GM18505 (cell line): Measurements from ENCODE around the gene GCNT1.
"Not testable (repeated sequence)": the region's sequence is repeated elsewhere in the genome, so short reads cannot be mapped to it uniquely, and the experiment has no call there.

Experiments used
- ATAC-seq: cut with Tn5 transposase; IDR thresholded peaks from one replicate; pipeline ENCODE4 v1.9.1; 2021; ENCODE audit not compliant: unreplicated experiment
- POLR2A ChIP-seq: IDR thresholded peaks from 4 replicates; pipeline ENCODE4 v1.6.1; 2011; ENCODE audit warnings: borderline replicate concordance; ENCODE audit not compliant: insufficient read depth, insufficient read length; ENCODE audit errors: extremely low read depth

The GCNT1 gene

DNA sequence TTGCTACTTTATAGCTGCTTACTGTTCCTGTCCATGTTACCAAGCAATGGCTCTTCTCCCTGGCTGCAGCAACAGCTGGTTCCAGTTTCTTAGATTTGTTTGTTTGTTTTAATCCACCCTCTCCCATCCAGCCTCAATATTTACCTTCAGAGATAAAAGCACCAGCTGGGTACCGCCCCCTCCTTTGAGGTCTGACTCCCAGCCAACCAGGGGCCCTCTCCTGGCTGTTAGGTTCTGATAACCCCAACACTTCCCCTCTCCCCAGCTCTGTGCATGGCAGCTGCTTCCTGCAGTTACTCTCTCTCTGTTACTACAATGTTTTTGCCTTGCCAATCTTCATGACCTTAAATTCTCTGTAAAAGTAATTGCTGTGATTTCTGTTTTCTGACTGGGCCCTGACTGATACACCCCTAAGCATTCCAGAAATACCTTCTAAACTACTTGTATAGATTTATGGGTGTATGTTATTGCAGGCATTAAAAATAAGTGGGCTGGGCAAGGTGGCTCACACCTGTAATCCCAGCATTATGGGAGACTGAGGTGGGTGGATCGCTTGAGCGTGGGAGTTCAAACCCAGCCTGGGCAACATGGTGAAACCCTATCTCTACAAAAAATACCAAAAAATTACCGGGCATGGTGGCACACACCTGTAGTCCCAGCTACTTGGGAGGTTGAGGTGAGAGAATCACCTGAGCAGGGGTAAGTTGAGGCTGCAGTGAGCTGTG is 2.6 kb upstream of the GCNT1 start:
- no peak for TF ChIP-seq POLR2A
- ATAC-seq, result peak; percentile 39

DNA sequence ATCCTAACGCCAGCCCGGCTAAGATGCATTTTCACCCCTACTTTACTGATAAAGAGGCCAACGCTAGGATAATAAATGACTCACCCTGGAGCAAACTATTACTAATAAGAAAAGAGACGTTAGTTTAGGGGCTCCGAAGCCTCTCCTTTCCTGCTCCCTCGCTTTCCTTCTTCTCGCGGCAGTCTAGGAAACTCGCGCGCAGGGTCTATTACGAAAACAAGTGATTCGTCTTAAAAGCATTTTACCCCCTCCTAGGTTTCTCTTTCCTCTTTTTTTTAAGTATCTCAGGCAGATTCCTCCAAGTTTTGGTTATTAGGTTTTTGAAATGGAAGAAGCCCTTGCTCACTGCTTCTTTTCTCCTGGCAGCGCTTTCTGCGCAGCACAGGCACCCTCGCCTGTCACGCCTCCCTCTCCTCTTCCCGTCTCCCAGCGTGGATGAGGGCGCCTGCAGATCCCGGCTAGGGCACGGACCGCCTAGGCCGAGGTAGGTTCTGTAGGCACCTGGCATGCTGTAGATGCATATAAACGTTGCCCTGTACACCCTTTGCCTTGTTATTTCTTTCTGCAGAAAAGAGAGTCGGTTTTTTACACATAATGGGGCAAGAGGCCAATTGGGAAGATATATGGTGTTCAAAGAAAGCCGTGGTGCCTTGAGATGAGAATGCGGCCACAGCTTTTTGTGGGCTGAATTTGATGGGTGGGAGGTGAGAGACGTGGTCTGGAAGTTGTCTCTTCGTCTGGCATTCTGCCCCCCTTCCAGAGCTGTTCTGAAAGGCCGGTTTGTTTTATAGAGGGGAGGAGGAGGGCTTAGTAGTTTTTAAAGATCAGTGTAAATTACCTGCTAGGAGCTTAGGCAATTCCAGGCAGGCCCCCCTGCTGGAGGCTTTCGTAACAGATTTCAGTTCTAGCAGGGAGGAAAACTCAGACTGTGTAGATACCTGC is 983 bp downstream of the GCNT1 start:
- TF ChIP-seq POLR2A, result no peak
- no peak for ATAC-seq

DNA sequence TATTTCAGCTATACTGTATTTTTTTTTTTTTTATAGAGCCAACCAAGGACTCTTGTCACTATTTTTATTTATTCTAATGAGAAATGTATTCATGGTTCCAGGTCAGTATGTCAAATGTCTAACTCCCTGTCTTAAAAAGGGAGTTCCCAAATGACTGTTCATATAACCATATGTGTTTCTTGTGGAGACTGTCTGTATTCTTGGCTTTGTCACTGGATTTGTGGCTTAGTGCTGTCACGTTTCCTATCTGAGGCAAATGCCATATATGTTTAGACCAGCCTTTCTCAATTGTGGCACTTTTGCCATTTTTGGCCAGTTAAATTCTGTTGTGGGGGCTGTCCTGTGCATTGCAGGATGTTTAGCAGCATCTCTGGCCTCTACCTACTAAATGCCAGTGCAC is 3.1 kb downstream of the GCNT1 start:
- ATAC-seq, result no peak
- no peak for TF ChIP-seq POLR2A

DNA sequence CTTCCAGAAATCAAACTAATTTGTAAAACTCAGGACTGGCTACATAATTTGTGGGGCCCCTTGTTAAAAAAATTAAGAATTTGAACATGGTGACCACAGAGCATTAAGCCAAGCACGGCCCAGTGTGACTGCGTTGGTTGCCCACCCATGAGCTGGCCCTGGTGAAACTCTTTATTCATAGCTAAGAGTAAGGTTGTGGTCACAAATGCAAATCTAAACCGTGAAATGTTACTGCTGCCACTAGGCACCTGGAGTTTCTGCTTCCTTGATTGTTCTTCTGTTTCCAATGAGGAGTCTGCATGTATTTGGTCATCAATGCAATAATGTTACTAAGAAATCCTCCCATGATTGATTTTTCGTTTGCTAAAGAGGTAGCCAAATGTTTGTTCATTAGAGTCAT is 4.2 kb downstream of the GCNT1 start:
- ATAC-seq, result peak; percentile 36
- TF ChIP-seq POLR2A, result no peak

DNA sequence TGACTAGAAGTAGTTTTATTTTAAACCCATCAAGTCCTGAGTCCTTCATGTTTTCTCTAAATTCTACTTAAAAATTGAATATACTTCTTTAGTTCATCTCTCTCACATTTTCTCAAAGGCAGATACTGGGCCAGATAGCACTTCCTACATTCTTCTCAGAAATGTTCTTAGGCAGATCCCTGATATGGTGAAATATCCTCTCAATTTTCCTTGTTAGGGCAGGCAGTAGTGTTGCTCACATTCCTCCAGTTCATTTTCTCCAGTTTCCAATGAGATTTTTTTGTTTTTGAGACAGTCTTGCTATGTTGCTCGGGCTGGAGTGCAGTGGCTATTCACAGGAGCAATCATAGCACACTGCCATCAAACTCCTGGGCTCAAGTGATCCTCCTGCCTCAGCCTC is 5.7 kb downstream of the GCNT1 start:
- no peak for ATAC-seq
- TF ChIP-seq POLR2A, result no peak

DNA sequence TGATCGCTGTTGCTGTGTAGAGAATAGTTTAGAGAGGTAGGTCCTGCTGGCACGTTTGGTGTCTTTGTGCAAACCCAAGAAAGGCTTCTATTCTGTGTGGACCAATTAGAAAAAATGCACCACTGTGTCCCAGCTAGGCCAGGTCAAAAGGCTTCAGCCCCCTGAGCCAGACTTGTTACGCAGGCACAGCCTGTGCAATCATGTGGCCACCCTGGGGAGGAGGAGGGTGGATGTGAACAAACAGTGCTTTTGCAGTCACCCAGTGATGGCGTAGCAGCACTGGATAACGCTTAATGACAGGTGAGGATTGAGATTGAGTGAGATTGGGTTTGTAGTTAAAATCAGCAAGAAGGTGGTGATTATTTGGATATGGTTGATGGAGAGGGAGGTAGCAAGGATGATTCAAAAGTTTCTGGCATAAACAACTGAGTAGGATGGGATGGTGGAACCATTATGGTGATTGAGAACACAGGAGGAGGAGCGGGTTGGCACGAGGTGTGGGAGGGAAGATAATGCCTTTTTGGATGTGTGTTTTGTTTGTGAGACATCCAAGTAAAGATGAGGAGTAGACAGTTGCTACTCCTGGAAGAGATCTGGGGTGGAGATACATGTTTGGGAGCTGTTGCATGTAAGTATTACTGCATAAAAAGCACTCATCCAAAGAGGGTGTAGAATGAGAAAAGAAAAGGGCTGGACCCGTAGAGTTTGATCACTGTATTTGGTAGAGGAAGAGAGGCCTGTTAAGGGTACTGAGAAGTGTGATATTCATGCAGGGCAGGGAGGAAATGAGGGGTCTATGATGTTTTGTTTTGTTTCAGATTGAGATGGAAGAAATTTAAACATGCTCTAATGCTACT is 6.7 kb downstream of the GCNT1 start:
- no peak for ATAC-seq
- TF ChIP-seq POLR2A, result no peak

DNA sequence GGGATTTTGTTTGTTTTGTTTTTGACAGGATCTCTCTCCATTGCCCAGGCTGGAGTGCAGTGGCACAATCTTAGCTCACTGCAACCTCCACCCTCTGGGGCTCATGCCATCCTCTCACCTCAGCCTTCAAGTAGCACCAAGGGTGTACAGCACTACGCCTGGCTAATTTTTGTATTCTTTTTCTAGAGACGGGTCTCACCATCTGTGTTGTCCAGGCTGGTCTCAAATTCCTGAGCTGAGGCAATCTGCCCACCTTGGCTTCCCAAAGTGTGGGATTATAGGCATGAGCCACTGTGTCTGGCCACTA is 7.3 kb downstream of the GCNT1 start:
- ATAC-seq, result no peak
- no peak for TF ChIP-seq POLR2A

DNA sequence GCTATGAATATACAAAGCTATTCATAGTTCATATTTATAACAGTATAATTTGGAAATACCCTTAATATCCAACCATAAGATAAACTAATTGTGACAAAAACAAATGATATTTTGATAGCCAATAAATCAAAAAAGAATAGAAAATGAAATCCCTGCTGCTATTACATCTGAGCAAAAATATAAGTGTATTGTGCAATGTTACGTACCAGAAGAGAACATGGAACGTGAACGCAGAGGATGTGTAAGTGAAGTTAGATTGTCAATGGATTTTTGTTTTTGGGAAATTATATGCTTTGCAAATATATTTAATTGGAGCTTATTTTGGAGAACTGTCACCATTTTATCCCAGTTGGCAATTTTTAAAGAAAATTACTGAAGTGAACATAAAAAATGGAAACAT is 15.4 kb downstream of the GCNT1 start:
- ATAC-seq, result no peak
- TF ChIP-seq POLR2A, result no peak

DNA sequence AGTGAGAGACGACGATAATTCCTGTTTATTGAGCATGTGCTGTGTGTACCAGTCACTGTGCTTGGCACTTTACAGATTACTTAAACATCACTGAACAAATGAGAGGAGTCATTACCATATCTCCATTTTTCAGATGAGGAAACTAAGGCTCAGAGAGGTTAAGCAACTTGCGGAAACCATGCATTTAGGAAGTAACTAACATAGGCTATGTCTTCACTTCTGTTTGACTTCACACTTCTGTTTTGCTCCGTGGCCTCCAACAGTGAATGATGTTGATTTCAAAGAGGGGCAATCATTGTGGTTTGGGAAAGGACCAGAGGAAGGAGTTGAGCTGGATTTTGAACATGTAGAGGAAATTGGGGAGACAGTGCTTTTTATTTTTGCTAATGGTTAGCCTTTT is 16.7 kb downstream of the GCNT1 start:
- TF ChIP-seq POLR2A, result no peak

DNA sequence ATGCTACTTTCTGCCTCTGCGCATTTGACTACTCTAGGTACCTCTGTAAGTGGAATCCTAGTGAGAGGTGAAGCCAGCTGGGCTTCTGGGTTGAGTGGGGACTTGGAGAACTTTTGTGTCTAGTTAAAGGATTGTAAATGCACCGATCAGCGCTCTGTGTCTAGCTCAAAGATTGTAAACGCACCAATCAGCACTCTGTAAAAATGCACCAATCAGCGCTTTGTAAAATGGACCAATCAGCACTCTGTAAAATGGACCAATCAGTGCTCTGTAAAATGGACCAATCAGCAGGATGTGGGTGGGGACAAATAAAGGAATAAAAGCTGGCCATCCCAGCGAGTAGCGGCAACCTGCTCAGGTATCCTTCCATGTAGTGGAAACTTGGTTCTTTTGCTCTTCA is 18.8 kb downstream of the GCNT1 start:
- ATAC-seq, result not testable (repeated sequence)

More for the DNA sequence above, 16.7 kb downstream of the GCNT1 start:
- ATAC-seq, result no peak

DNA sequence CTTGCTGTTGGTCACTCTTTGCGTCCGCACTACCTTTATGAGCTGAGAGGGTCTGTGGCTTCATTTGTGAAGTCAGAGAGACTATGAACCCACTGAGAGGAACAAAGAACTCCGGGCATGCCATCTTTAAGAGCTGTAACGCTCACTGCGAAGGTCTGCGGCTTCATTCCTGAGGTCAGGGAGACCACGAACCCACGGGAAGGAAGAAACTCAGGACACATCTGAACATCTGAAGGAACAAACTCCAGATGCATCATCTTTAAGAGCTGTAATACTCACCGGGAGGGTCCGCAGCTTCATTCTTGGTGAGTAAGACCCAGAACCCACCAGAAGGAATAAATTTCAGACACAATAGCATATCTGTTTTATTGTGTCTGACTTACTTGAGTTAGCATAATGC is 19.2 kb downstream of the GCNT1 start:
- TF ChIP-seq POLR2A, result no peak
- no peak for ATAC-seq

DNA sequence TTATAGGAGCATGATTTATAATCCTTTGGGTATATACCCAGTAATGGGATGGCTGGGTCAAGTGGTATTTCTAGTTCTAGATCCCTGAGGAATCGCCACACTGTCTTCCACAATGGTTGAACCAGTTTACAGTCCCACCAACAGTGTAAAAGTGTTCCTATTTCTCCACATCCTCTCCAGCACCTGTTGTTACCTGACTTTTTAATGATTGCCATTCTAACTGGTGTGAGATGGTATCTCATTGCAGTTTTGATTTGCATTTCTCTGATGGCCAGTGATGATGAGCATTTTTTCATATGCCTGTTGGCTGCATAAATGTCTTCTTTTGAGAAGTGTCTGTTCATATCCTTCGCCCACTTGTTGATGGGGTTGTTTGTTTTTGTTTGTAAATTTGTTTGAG is 20.4 kb downstream of the GCNT1 start:
- ATAC-seq, result not testable (repeated sequence)

DNA sequence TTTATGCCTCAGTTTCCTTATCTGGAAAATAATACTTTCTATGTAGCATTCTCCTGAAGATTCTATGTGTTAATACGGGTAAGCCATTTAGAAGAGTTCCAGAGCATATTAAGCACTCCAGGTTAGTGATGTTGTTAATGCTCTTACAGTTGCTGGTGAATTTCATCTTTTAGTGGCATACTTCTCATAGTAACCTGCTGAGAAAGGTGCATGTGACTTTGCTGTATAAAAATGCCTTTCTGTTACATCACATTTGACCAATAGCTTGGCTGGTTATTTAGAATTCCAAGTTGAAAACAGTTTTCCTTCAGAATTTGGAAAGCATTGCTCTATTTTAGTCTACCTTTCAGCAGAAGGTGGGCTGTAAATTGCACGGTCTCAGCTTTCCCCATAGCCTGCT is 27.2 kb downstream of the GCNT1 start:
- TF ChIP-seq POLR2A, result no peak

More for the DNA sequence above, 27.2 kb downstream of the GCNT1 start:
- no peak for ATAC-seq
